Left lung (tissue), 10 donors: Measurements from ENCODE around the gene RAB6C. TPM values are rescaled to one million over a fixed set of nuclear protein-coding genes. Genes with fewer than 3 reads are reported as not detected.
"Not testable (repeated sequence)": the region's sequence is repeated elsewhere in the genome, so short reads cannot be mapped to it uniquely, and the experiment has no call there.

ENCODE experiments used
- ATAC-seq: fragments of 200-7000 bp; cut with Tn5 transposase; one replicate; pipeline ENCODE4 v1.9.1; 2020; ENCODE audit warnings: moderate library complexity
- DNase-seq, 4 donors: peaks; one replicate each; pipeline ENCODE4 v3.0.0-alpha.2; 2013 to 2020
- H3K27ac ChIP-seq, 2 donors: fragments of 200-600 bp; sonication (generic) in 1 of 2; one replicate each; pipeline versions ENCODE4 v1.5.0 to v1.8.0; 2020 to 2021
- H3K27me3 ChIP-seq, 2 donors: fragments of 200-600 bp; sonication (generic) in 1 of 2; one replicate each; pipeline versions ENCODE4 v1.5.0 to v1.8.0; 2020 to 2021
- H3K36me3 ChIP-seq, 2 donors: fragments of 200-600 bp; sonication (generic) in 1 of 2; one replicate each; pipeline versions ENCODE4 v1.5.0 to v1.8.0; 2020 to 2021
- H3K4me1 ChIP-seq, 2 donors: fragments of 200-600 bp; one replicate each; pipeline ENCODE4 v1.8.0; 2021
- H3K4me3 ChIP-seq, 2 donors: fragments of 200-600 bp; sonication (generic) in 1 of 2; one replicate each; pipeline versions ENCODE4 v1.5.0 to v1.8.0; 2020 to 2021; ENCODE audit warnings: mild to moderate bottlenecking in 1 of 2
- H3K9me3 ChIP-seq, 2 donors: fragments of 200-600 bp; sonication (generic) in 1 of 2; one replicate each; pipeline versions ENCODE4 v1.5.0 to v1.8.0; 2020 to 2021
- intact Hi-C, 2 donors: fragments of 100-400 bp; cut with DNase I; formaldehyde crosslinking; loops; one replicate each; pipeline versions ENCODE4 v1.11.2 to v1.14.2; 2022
- polyA plus RNA-seq, 6 donors: library from polyadenylated mRNA; unstranded; fragments of 120-200 nt; gene quantifications; one replicate each; pipeline ENCODE4 v1.2.1, GENCODE V29; 2013; ENCODE audit not compliant: insufficient read length in 6 of 6
- total RNA-seq, 2 donors: library from RNA; stranded (reverse); fragmentation: NEBNext Ultra II Directional; extraction: Animal tissue kit (Norgen Biotek cat#: 25700); gene quantifications; one replicate each; pipeline ENCODE4 v1.2.1, GENCODE V29; 2021
- TF ChIP-seq, protein P1 (sequence below), 2 donors: fragments of 200-600 bp; sonication (generic) in 1 of 2; IDR thresholded peaks; one replicate each; pipeline versions ENCODE4 v1.5.0 to v1.8.0; 2021; ENCODE audit warnings: antibody characterized with exemption in 2 of 2
- donor health status: DM: no; HTN: yes; CAD: no.
- donor health status: DM: no; HTN: no; CAD: no.

RAB6C gene
- total and polyA plus RNA-seq, 8 donors = 0.09 to 0.78 (median 0.26) TPM; not detected in 2

DNA sequence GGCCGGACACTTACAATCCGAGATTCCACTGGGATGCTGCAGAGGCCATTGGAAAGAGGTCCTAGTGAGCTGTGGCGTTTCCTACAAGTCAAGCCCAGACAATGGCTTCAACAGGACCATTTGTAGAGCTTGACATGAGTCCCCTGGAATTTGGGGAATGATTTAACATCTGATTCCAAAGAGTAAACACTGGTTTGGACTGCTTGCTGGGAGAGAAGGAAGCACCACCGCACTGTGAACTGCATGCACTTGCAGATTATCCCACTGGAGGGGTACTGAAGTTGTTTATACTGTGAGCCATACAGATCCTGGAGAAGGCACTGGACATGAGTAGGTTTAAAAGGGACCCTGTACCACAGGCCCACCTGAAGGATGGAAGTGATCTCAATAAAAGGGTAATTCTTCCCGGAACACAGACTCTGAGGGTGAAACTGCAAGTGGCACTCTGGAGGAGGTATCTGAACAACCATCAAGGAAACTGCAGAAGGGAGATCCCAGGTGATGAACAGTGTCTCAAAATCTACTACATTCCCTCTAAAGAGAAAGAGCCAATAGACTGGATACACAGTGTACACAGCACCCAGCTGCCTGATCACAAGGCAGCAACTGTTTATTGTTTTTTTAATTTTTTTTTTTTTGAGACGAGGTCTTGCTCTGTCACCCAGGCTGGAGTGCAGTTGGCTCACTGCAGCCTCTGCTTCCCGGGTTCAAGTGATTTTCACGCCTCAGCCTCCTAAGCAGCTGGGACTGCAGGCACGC is 4.3 kb upstream of the RAB6C start:
- Histone ChIP-seq H3K4me1 (peaks cover 0 to 5% of the 10 kb centered on the region in 2 donors), H3K27me3 (peaks cover 10 to 47% of the 10 kb centered on the region in 2 donors), H3K36me3 (no peaks in the 10 kb centered on the region), H3K4me3 (no peak overlapping the region), H3K27ac (no peak overlapping the region), H3K9me3 (no peaks in the 10 kb centered on the region)
- TF ChIP-seq, protein P1, sequence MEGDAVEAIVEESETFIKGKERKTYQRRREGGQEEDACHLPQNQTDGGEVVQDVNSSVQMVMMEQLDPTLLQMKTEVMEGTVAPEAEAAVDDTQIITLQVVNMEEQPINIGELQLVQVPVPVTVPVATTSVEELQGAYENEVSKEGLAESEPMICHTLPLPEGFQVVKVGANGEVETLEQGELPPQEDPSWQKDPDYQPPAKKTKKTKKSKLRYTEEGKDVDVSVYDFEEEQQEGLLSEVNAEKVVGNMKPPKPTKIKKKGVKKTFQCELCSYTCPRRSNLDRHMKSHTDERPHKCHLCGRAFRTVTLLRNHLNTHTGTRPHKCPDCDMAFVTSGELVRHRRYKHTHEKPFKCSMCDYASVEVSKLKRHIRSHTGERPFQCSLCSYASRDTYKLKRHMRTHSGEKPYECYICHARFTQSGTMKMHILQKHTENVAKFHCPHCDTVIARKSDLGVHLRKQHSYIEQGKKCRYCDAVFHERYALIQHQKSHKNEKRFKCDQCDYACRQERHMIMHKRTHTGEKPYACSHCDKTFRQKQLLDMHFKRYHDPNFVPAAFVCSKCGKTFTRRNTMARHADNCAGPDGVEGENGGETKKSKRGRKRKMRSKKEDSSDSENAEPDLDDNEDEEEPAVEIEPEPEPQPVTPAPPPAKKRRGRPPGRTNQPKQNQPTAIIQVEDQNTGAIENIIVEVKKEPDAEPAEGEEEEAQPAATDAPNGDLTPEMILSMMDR (IDR thresholded peaks at IDR 0.05) = no peak
- intact Hi-C loops = no loop called here
- no peak for DNase-seq
- no peak for ATAC-seq

DNA sequence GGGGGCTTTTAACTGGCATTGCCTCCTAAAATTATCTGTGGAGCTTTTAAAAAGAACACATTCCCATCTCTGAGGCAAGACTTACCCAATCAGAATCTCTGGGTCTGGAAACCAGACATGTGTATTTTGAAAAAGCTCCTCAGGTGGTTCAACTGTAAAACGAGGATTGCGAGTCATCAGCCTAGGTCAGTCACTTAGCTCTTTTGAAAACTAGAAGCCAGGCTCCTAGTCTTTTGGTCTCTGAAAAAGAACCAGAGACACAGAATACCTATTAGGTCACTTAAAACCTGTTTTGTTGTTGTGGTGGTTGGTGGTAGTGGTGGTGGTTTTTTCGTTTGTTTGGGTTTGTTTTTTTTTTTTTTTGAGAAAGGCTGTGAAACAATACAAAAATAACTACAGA is 2.5 kb upstream of the RAB6C start:
- H3K27me3 ChIP-seq = peaks cover 10 to 63% of the 10 kb centered on the region in 2 donors
- H3K27ac ChIP-seq, intact Hi-C loops, H3K9me3 ChIP-seq, ATAC-seq, H3K4me3 ChIP-seq, DNase-seq, H3K36me3 ChIP-seq, H3K4me1 ChIP-seq: not testable (repeated sequence)

DNA sequence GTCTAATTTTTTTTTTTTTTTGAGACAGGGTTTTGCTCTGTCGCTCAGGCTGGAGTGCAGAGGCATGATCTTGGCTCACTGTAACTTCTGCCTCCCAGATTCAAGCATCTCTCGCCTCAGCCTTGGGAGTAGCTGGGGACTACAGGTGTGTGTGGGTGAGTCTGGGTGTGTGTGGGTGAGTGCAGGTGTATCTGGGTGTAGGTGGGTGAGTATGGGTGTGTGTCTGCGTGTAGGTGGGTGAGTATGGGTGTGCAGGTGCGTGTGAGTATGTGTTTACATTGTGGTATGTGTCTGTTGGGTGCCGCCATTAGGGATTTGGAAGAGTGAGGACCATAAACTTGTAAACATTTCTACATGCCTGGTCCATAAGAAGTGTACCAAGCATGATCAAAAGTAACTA is 1.5 kb upstream of the RAB6C start:
- peaks cover 10 to 64% of the 10 kb centered on the region in 2 donors for H3K27me3 ChIP-seq
- H3K9me3 ChIP-seq = no peaks in the 10 kb centered on the region
- peaks cover 0 to 5% of the 10 kb centered on the region in 2 donors for H3K4me1 ChIP-seq
- intact Hi-C loops = no loop called here
- no peak for ATAC-seq
- TF ChIP-seq, protein P1 (IDR thresholded peaks at IDR 0.05) = no peak
- DNase-seq = no peak
- no peak overlapping the region for H3K27ac ChIP-seq
- no peaks in the 10 kb centered on the region for H3K36me3 ChIP-seq
- H3K4me3 ChIP-seq = no peak overlapping the region

DNA sequence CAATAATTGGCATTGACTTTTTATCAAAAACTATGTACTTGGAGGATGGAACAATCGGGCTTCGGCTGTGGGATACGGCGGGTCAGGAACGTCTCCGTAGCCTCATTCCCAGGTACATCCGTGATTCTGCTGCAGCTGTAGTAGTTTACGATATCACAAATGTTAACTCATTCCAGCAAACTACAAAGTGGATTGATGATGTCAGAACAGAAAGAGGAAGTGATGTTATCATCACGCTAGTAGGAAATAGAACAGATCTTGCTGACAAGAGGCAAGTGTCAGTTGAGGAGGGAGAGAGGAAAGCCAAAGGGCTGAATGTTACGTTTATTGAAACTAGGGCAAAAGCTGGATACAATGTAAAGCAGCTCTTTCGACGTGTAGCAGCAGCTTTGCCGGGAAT is 780 bp downstream of the RAB6C start:
- H3K4me3 ChIP-seq, intact Hi-C loops, H3K9me3 ChIP-seq, H3K36me3 ChIP-seq, H3K4me1 ChIP-seq, H3K27ac ChIP-seq: not testable (repeated sequence)
- DNase-seq = peak in 1 of 4 donors; percentile 4
- peak; percentile 23 for ATAC-seq
- H3K27me3 ChIP-seq = peaks cover 10 to 77% of the 10 kb centered on the region in 2 donors

DNA sequence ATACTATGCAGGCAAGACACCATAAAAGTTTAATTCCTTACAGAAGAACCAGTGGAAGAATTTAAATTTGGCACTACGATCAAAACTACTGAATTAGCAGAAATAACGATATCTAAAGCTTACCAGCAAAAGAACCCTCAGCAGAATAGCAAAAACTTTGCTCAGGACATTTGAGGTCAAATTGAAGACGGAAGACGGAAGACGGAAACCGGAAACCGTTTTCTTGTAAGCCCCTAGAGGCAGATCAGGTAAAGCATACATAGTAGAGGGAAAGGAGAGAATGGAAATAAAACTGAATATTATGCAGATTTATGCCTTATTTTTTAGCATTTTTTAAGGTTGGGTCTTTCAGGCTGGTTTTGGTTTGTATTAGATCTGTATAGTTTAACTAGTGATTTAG is 2.2 kb downstream of the RAB6C start:
- intact Hi-C loops, H3K36me3 ChIP-seq: not testable (repeated sequence)
- H3K27me3 ChIP-seq = peaks cover 10 to 66% of the 10 kb centered on the region in 2 donors

DNA sequence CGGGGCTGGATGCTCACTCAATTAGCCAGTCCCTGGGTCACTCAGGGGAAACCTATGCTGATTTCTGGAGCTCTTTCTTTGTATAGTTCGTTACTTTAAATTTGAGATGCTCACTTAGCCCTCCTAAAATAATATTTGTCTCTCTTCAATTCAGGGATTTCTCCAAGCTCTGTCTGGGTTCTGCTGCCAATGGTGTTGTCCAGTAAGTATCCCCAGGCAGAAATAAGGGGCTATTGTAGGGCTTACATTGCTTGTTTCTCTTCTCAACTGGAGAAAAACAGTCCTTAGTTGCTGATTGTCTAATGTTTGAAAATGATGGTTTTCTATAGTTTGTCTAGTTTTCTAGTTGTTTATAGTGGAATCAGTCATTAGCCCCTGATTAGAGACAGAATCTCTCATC is 5.0 kb downstream of the RAB6C start:
- Histone ChIP-seq H3K4me3 (no peak overlapping the region), H3K4me1 (peaks cover 0 to 5% of the 10 kb centered on the region in 2 donors), H3K9me3 (no peaks in the 10 kb centered on the region), H3K27ac (no peak overlapping the region), H3K27me3 (peaks cover 1 to 44% of the 10 kb centered on the region in 2 donors), H3K36me3 (no peaks in the 10 kb centered on the region)
- intact Hi-C loops = no loop called here
- no peak for DNase-seq
- no peak for ATAC-seq
- TF ChIP-seq, protein P1 (IDR thresholded peaks at IDR 0.05) = no peak

More for the DNA sequence above, 2.2 kb downstream of the RAB6C start:
- H3K27ac ChIP-seq, ATAC-seq, H3K4me3 ChIP-seq, DNase-seq, H3K9me3 ChIP-seq, H3K4me1 ChIP-seq: not testable (repeated sequence)

DNA sequence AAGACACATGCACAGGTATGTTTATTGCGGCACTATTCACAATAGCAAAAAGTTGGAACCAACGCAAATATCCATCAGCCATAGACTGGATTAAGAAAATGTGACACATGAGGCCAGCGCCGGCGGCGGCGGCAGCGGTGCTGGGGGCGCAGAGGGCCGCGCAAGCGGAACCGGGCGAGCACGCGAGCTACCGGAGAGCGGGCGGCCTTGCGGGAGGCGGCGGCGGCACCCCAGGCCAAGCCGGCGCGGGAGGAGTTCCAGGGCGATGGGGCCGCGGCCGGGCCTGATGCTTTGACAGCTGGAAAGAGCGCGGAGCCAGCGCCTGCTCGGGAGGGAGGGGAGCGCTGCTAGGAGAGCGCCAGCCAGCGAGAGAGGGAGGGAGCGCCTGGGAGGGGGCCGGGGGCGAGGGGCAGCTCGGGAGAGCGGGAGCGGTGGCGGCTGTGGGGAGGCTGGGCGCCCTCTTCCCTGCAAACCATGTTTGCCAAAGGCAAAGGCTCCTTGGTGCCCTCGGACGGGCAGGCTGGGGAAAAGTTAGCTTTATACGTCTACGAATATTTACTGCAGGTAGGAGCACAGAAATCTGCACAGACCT is 13.0 kb downstream of the RAB6C start:
- intact Hi-C loops, H3K4me3 ChIP-seq, H3K36me3 ChIP-seq, DNase-seq, H3K27ac ChIP-seq, H3K4me1 ChIP-seq, ATAC-seq, H3K9me3 ChIP-seq: not testable (repeated sequence)
- peaks cover 6 to 41% of the 10 kb centered on the region in 2 donors for H3K27me3 ChIP-seq

DNA sequence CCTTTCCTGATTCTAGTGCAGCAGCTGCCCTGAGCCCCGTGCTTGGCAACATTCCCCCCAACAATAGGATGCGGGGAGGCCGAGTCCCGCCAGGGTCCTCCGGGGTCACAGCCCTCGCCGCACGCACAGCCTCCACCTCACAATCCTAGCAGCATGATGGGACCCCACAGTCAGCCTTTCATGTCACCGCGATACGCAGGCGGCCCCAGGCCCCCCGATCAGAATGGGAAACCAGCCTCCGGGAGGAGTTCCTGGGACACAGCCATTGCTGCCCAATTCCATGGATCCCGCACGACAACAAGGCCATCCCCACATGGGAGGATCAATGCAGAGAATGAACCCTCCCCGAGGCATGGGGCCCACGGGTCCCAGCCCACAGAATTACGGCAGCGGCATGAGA is 13.7 kb downstream of the RAB6C start:
- DNase-seq, intact Hi-C loops, H3K9me3 ChIP-seq, H3K4me1 ChIP-seq, H3K4me3 ChIP-seq, ATAC-seq, H3K27ac ChIP-seq, H3K36me3 ChIP-seq: not testable (repeated sequence)
- H3K27me3 ChIP-seq = peaks cover 6 to 41% of the 10 kb centered on the region in 2 donors

DNA sequence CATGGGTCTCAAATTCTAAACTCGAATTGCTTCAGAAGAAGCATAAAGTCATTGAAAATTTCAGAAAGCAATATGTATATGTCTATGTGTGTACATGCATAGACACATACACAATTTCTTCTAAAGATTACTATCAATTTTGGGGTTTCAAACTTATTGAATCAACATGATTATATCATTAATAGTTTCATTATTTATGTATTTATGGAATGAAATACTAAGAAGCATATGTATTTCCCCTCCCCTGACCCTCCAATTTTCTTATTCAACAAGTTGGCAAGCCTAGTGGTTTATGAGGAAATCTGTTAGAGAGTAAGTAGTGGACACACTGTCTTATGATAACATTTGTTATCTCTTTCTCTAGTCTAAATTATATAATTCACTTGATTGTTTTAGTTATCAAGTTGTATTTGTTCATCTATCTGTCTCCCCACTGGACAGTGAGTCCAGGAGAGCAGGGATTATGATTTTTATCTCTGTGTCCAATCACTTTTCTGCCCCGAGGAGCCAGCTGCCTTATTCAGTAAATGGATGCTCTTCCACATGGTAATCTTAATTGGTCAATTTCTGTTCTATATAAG is 17.3 kb downstream of the RAB6C start:
- peaks cover 0 to 23% of the 10 kb centered on the region in 2 donors for H3K27me3 ChIP-seq
- ATAC-seq, intact Hi-C loops, H3K9me3 ChIP-seq, DNase-seq, H3K4me3 ChIP-seq, H3K4me1 ChIP-seq, H3K36me3 ChIP-seq, H3K27ac ChIP-seq: not testable (repeated sequence)

DNA sequence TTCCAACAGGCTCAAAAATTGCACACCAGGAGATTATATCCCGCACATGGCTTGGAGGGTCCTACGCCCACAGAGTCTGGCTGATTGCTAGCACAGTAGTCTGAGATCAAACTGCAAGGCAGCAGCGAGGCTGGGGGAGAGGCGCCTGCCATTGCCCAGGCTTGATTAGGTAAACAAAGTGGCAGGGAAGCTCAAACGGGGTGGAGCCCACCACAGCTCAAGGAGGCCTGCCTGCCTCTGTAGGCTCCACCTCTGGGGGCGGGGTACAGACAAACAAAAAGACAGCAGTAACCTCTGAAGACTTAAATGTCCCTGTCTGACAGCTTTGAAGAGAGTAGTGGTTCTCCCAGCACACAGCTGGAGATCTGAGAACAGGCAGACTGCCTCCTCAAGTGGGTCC is 19.3 kb downstream of the RAB6C start:
- H3K27ac ChIP-seq, H3K4me1 ChIP-seq, intact Hi-C loops, H3K9me3 ChIP-seq, ATAC-seq, H3K36me3 ChIP-seq, H3K4me3 ChIP-seq, H3K27me3 ChIP-seq: not testable (repeated sequence)
- DNase-seq = peak in 1 of 4 donors; percentile 29
